ENCODE results near the gene NDUFV2. TPM values are rescaled to one million over a fixed set of nuclear protein-coding genes. Genes with fewer than 3 reads are reported as not detected.
"Not testable (repeated sequence)": the region's sequence is repeated elsewhere in the genome, so short reads cannot be mapped to it uniquely, and the experiment has no call there.

The NDUFV2 gene
- total RNA-seq, 2 experiments from 2014 or later: 230 to 231 TPM

DNA sequence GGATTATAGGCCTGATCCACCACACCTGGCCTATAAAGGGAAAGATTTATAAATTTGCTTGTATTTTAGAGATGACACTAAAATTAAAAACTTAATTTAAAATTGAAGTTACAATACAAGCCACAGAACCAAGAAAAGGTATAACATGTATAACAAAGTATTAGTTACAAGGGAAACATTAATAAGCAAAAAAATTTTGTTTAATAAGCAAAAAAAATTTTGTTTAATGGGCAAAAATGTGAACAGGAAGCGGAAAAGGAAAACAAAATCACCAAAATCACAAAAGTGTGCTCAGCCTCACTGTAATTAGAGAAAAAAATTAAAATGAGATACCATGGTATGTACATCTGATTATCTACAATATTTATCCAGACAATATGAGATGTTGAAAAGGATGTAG, 15.9 kb upstream of the NDUFV2 start:
- Histone ChIP-seq H3K4me3 (ENCODE audit: low read length) (no peak overlapping the region), H3K27me3 (ENCODE audit: control insufficient read depth in 1 of 2, insufficient read depth in 2 of 2, low read length in 2 of 2) (no peaks in the 10 kb centered on the region), H3K9me3 (ENCODE audit: control insufficient read depth in 1 of 2, insufficient read depth in 1 of 2, low read length in 2 of 2) (no peaks in the 10 kb centered on the region), H3K4me1 (ENCODE audit: insufficient read depth, low read length) (peaks cover 61% of the 10 kb centered on the region), H3K36me3 (ENCODE audit: insufficient read depth, low read length) (no peaks in the 10 kb centered on the region), H3K27ac (ENCODE audit: low read depth in 1 of 2, low read length in 2 of 2) (no peak overlapping the region)
- Mint-ChIP-seq H3K36me3 (ENCODE audit: low read depth) (no peaks in the 10 kb centered on the region), H3K4me3 (no peak overlapping the region), H3K27ac (no peak overlapping the region), H3K9me3 (no peaks in the 10 kb centered on the region), H3K27me3 (no peaks in the 10 kb centered on the region), H3K4me1 (ENCODE audit: low read depth) (peaks cover 53% of the 10 kb centered on the region)
- intact Hi-C loops (cut with DNase I, micrococcal nuclease): loop anchor here in 1 of 2 experiments (5.0 kb wide), 1 partner anchor 536 kb away; no protein-coding TSS in a partner anchor
- TF ChIP-seq, protein P1, sequence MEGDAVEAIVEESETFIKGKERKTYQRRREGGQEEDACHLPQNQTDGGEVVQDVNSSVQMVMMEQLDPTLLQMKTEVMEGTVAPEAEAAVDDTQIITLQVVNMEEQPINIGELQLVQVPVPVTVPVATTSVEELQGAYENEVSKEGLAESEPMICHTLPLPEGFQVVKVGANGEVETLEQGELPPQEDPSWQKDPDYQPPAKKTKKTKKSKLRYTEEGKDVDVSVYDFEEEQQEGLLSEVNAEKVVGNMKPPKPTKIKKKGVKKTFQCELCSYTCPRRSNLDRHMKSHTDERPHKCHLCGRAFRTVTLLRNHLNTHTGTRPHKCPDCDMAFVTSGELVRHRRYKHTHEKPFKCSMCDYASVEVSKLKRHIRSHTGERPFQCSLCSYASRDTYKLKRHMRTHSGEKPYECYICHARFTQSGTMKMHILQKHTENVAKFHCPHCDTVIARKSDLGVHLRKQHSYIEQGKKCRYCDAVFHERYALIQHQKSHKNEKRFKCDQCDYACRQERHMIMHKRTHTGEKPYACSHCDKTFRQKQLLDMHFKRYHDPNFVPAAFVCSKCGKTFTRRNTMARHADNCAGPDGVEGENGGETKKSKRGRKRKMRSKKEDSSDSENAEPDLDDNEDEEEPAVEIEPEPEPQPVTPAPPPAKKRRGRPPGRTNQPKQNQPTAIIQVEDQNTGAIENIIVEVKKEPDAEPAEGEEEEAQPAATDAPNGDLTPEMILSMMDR (IDR thresholded peaks at IDR 0.05): no peak
- CTCF ChIA-PET: no interaction called here
- DNase-seq (no peak), ATAC-seq (ENCODE audit: poor library complexity) (no peak)
- POLR2A ChIA-PET: interaction anchor here (1.5 kb wide), 1 partner anchor 31 kb away, joined by 4 read pairs; no protein-coding TSS in a partner anchor

DNA sequence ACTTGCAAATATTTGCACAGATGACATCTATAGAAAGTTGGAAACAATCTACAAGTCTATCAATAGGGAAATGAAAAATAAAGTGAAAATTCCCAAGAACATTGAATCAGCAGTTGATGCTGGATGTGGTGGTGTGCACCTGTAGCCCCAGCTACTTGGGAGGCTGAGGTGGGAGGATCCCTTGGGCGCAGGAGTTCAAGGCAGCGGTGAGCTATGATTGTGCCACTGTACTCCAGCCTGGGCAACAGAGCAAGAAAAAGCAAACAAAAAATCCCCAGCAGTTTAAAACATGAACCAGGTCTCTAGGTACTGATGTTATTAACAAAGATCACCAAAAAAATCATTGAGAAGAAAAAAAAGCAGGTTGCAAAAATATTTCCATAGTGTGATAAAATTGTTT, 15.4 kb upstream of the NDUFV2 start:
- H3K27ac ChIP-seq (ENCODE audit: low read depth in 1 of 2, low read length in 2 of 2): no peak overlapping the region
- H3K9me3 ChIP-seq (ENCODE audit: control insufficient read depth in 1 of 2, insufficient read depth in 1 of 2, low read length in 2 of 2): no peaks in the 10 kb centered on the region
- H3K4me1 Mint-ChIP-seq (ENCODE audit: low read depth): peaks cover 52% of the 10 kb centered on the region
- ChIA-PET POLR2A (no interaction called here), CTCF (no interaction called here)
- TF ChIP-seq, protein P1 (IDR thresholded peaks at IDR 0.05): no peak
- H3K27ac Mint-ChIP-seq: no peak overlapping the region
- DNase-seq: no peak
- no peak overlapping the region for H3K4me3 Mint-ChIP-seq
- intact Hi-C loops (cut with DNase I, micrococcal nuclease): loop anchor here in 1 of 2 experiments (5.0 kb wide), 1 partner anchor 535 kb away; no protein-coding TSS in a partner anchor
- H3K4me1 ChIP-seq (ENCODE audit: insufficient read depth, low read length): peaks cover 63% of the 10 kb centered on the region
- no peaks in the 10 kb centered on the region for H3K9me3 Mint-ChIP-seq
- no peak for ATAC-seq (ENCODE audit: poor library complexity)
- no peaks in the 10 kb centered on the region for H3K27me3 ChIP-seq (ENCODE audit: control insufficient read depth in 1 of 2, insufficient read depth in 2 of 2, low read length in 2 of 2)
- no peaks in the 10 kb centered on the region for H3K36me3 ChIP-seq (ENCODE audit: insufficient read depth, low read length)
- H3K36me3 Mint-ChIP-seq (ENCODE audit: low read depth): no peaks in the 10 kb centered on the region
- no peaks in the 10 kb centered on the region for H3K27me3 Mint-ChIP-seq
- no peak overlapping the region for H3K4me3 ChIP-seq (ENCODE audit: low read length)

DNA sequence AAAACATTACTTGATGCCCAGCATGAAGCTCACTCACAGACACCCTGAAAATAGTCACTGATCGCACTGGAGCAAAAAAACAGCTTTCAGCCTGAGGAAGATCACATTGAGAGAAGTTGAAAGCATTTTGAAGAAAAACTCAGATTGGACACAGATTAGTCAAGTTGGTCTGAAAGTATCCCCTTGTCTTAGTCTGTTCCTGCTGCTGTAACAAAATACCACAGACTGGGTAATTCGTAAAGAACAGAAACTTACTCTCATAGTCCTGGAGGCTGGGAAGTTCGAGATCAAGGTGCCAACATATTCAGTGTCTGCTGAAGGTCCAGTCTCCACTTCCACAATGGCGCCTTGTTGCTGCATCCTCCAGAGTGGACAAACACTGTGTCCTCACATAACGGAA, 14.2 kb upstream of the NDUFV2 start:
- TF ChIP-seq, protein P1 (IDR thresholded peaks at IDR 0.05): no peak
- Mint-ChIP-seq H3K27me3 (no peaks in the 10 kb centered on the region), H3K4me1 (ENCODE audit: low read depth) (peaks cover 50% of the 10 kb centered on the region), H3K4me3 (no peak overlapping the region), H3K27ac (peak overlapping the region; percentile 33), H3K9me3 (no peaks in the 10 kb centered on the region), H3K36me3 (ENCODE audit: low read depth) (no peaks in the 10 kb centered on the region)
- Histone ChIP-seq H3K27me3 (ENCODE audit: control insufficient read depth in 1 of 2, insufficient read depth in 2 of 2, low read length in 2 of 2) (no peaks in the 10 kb centered on the region), H3K9me3 (ENCODE audit: control insufficient read depth in 1 of 2, insufficient read depth in 1 of 2, low read length in 2 of 2) (no peaks in the 10 kb centered on the region), H3K4me1 (ENCODE audit: insufficient read depth, low read length) (peaks cover 61% of the 10 kb centered on the region), H3K36me3 (ENCODE audit: insufficient read depth, low read length) (no peaks in the 10 kb centered on the region), H3K27ac (ENCODE audit: low read depth in 1 of 2, low read length in 2 of 2) (no peak overlapping the region), H3K4me3 (ENCODE audit: low read length) (no peak overlapping the region)
- ChIA-PET CTCF (no interaction called here), POLR2A (interaction anchor here (1.2 kb wide), 1 partner anchor 48 kb away, joined by 3 read pairs; the partner anchor contains the start of gene ANKRD12)
- intact Hi-C loops (cut with DNase I, micrococcal nuclease): loop anchor here in 1 of 2 experiments (5.0 kb wide), 1 partner anchor 534 kb away; no protein-coding TSS in a partner anchor
- no peak for DNase-seq
- no peak for ATAC-seq (ENCODE audit: poor library complexity)

DNA sequence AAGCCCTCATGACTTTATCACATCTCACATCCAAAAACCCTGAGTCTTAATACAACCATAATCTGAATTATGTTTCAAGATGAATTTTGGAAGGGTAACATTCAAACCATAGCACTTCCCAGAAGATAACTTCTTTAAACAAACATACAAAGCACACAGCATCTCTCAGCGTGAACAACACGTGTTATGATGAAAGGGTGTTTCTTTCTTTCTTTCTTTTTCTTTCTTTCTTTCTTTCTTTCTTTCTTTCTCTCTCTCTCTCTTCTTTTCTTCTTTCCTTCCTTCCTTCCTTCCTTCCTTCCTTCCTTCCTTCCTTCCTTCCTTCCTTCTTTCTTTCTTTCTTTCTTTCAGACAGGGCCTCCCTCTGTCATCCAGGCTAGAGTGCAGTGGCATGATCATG, 13.8 kb upstream of the NDUFV2 start:
- ATAC-seq (ENCODE audit: poor library complexity); H3K4me3 Mint-ChIP-seq; H3K27ac ChIP-seq (ENCODE audit: low read depth in 1 of 2, low read length in 2 of 2); H3K9me3 ChIP-seq (ENCODE audit: control insufficient read depth in 1 of 2, insufficient read depth in 1 of 2, low read length in 2 of 2); H3K27me3 ChIP-seq (ENCODE audit: control insufficient read depth in 1 of 2, insufficient read depth in 2 of 2, low read length in 2 of 2); H3K9me3 Mint-ChIP-seq; DNase-seq; H3K27me3 Mint-ChIP-seq; H3K36me3 ChIP-seq (ENCODE audit: insufficient read depth, low read length); H3K4me3 ChIP-seq (ENCODE audit: low read length); CTCF ChIA-PET; H3K36me3 Mint-ChIP-seq (ENCODE audit: low read depth): not testable (repeated sequence)
- Mint-ChIP-seq H3K27ac (peak overlapping the region; percentile 33), H3K4me1 (ENCODE audit: low read depth) (peaks cover 47% of the 10 kb centered on the region)
- intact Hi-C loops (cut with DNase I, micrococcal nuclease): loop anchor here in 1 of 2 experiments (5.0 kb wide), 1 partner anchor 534 kb away; no protein-coding TSS in a partner anchor
- POLR2A ChIA-PET: interaction anchor here (1.2 kb wide), 1 partner anchor 47 kb away, joined by 3 read pairs; the partner anchor contains the start of gene ANKRD12
- H3K4me1 ChIP-seq (ENCODE audit: insufficient read depth, low read length): peaks cover 60% of the 10 kb centered on the region
